NCI-H2227 (cell line): ENCODE results near the gene CALY.

Experiments
- DNase-seq: peaks from one replicate; lab custom pipeline; 2025; ENCODE audit not compliant: unreplicated experiment; lab: John Stamatoyannopoulos, UW

CALY gene

DNA sequence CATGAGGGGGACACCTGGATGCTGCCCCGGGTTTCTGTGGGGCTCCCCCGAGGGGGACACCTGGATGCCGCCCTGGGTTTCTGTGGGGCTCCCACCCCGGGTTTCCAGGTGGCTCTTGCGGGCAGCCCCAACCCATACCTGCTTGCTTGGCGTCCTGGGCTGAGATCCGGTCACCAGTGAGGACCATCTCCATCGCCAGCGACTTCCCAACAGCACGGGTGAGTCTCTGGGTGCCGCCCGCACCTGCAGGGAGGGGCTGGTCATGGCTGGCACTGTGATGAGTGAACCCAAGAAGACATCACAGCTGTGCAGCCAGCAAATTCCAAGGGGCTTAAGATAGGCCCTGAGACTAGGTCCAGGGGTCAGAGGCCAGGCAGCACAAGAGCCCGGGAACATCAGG, 30.1 kb upstream of the CALY start:
- no peak for DNase-seq

DNA sequence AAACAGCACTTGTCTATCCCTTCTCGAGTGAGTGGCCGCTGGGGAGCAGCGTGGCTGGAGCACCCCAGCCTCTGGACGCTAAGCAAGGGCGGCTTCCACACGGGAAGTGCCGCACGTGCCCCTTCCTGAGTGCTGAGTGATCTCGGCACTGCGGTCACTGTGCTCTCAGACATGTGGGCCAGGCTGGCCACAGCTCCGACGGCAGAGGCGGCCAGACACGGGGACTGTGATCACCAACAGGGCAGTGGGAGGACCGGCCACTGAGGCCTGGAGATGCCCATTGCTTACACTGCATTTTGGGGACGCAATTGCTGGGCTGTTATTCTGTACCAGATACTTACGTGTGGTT, 29.4 kb upstream of the CALY start:
- DNase-seq = no peak

DNA sequence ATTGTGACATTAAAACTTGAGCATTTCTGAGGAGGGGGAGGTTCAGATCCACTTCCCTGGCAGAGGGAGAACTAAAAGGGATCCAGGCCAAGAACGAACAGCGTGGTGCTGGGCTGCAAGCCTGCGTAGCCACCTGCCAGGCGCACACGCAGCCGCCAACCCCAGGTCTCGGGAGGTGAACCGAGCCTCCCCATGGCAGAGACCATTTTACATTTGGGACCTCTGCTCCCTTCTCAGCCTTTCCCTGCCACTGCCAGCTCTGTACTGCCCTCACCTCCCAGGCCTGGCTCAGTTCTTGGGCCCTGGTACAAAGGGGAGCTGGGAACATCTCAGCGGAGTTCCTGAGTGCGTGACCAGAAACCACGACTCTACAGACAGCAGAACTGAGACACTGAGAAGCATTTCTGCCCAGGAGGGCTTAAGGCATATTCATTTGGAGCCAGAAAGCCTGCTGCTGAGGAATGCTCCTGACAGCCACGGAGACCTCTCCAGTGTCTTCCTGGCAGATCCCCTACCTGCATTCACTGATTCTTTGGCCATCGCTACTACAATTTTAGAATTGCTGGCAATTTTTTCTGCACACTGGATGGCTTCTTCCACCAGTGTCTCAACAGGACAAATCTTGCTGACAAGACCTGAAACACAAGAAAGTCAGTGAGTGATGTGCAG, 28.9 kb upstream of the CALY start:
- DNase-seq = no peak

DNA sequence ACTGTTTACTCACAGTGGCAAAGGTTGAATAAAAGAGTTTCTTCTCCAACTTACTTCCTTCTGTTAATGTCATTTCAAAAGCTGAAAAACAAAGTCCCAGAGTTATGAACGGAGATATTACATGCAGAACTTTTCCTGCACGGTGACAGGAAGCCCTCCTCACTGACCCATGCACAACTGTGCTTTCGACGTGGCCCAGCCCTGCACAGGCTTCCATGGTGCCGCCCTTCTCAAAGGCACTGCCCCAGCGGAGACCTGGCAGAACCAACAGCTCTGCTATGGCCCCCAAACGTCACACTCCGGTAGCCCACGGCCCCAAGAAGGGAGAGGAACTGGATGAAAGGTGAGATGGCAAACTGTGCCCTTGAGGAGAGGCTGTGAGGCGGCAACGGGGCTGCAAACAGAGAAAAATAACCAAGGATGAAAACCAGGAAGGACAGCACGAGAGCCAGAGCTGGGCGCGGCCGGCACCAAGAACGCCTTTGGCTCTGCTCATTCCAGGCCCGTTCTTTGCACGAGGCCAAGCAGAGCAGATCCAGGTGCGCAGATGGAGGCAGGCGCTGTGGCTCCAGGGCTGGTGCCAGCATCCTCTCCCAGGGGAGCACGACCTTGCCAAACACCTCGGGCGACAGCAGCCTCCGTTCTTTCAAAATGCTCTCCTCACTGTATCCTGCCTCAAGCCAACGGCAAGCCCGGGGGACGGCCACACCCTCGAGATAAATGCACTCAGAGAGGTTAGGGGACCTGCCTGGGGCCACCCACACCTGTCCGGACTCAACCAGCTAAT, 28.1 kb upstream of the CALY start:
- DNase-seq = no peak

DNA sequence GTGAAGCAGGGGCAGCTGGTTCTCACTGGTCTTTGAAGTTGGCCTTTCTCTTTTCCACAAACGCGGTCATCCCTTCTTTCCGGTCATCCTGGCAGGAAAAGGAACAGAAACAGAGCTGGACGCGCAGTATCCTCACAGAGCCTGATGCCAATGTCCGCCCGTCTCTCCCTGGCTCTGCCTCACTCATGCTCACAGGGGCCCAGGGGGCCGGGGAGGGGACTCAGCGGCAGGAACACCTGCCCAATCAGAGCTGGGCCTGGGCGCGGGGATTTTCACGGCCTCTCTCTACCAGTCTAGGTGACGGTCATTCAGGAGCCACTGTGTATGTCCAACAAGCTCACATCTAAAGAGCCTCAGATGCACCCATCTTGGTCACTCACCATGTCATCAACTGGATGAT, 26.1 kb upstream of the CALY start:
- no peak for DNase-seq

DNA sequence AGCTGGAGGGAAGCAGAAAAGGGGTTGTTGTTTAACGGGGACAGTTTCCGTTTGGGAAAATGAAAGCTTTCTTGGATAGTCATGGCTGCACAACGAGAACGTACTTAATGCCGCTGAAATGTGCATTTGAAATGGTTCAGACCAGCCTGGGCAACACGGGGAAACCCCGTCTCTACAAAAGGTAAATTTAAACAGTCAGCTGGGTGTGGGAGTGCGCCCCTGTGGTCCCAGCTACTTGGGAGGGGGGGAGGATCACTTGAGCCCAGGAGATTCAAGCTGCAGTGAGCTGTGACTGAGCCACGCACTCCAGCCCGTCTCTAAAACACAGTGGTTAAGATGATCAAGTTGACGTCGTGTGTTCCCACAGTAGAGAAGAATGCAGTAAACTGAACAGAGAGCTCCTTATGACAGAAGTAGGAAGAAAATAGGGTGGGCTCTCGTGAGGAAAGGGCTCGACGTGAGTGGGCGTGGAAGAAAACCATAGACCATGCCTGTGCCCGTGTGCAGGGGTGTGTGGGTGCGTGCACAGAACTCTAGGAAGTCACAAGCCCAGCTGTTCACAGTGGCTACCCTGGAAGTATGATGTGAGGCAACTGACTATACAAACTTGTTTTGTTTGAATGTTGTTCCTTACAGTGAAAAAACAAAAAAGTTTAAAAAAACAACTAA, 25.2 kb upstream of the CALY start:
- no peak for DNase-seq

DNA sequence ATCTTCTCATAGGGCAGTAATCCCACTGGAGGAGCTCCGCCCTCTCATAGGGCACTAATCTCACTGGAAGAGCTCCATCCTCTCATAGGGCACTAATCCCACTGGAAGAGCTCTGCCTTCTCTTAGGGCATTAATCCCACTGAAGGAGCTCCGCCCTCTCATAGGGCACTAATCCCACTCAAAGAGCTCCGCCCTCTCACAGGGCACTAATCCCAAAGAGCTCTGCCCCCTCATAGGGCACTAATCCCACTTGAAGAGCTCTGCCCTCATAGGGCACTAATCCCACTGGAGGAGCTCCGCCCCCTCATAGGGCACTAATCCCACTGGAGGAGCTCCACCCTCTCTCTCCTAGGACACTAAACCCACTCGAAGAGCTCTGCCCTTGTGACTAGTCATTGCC, 24.5 kb upstream of the CALY start:
- DNase-seq = no peak

DNA sequence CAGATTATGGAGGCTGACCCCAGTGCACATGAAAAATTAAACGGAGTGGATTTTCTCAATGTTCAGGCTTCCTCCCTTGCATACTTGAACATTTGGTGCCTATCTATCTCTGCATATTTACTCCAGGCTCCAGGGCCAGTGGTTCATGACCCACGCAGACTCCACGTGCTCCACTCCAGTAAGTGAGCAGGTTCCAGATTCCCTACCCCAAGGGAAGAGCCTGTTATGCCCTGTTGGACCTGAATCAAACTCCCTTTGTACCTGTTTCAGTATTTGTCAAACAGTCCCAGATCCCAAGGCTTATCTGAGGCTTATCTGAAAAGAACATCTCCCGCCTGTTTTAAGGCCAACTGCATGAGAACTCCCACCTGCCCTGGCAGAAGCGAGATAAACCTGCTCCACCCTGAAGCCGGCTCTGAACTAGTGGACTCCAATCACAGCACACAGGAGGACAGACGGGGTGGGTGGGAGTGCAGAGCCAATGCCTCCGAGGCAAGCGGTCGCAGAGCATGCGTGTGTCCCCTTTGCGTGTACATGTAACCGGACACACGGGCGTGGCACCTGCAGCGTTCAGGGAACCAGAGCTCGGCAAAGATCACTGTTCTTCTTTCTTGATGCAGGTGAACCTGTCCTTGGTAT, 23.4 kb upstream of the CALY start:
- DNase-seq = no peak

DNA sequence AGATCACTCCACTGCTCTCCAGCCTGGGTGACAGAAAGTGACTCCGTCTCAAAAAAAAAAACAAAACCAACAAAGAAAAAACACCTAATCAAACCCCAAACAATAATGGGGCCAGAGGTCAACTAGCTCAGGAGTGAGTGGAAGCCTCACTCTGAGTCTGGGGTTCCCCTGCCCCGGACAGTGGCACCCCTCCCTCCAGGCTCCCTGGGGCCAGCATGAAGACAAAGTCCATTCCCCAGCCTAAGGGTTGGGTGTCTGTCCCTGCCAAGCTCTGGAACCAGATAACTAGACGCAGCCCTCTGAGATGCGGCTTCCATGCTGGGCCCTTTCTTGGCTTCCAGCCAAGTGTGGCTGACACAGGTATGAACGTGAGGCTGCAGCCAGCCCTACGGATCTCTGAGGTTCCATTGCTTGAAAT, 22.9 kb upstream of the CALY start:
- DNase-seq = peak; percentile 74

DNA sequence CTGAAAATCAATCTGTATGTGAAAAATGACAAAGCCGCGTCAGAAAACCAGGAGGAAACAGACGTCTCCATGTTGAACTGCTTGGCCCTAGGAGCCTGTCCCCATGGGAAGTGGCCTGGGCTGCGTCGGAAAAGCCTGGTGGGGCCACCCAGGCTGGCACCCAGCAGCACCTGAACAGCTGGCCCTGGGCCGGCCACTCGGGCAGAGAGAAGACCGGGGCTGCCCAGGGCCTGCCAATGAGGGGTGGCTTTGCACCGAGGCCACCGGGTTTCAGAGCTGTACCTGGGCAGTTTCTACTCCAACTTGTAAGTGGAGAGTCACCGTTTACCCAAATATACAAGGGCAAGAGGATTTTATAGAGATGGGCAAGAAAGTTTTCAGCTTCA, 22.2 kb upstream of the CALY start:
- no peak for DNase-seq

DNA sequence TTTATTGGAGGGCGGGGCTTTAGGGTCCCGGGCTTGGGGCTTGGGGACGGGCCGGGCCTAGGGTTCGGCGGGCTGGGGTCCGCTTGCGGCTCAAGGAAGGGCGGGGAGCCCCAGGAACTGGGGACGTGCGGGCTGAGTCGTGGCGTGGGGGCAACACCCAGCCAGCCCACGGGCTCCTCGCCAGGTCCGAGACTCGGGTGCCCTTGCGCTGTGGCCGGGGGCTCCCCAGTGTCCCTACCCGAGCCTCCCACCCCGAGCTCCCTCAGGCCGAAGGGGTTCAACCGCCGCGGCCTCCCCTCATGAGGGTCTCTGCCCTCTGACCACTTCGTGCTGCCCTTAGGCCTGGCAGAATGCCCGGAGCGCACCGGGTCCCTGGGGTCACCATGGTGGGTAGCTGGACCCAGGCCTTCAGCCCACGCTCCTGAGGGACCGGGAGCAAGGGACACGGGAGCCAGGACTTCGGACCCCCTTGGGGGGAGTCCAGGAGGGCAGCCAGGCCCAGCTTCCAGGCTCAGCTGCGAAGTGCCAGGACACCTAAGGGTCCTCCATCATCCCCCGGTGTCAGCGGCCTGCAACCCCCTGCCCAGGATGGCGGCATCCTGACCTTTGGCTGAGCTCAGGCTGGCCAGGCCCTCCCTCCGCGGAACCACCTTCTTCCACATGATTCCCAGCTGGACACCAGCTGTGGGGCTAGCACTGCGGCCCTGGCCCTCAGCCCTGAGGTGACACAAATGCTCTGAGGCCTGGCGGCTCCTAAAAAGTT, 21.6 kb upstream of the CALY start:
- no peak for DNase-seq

DNA sequence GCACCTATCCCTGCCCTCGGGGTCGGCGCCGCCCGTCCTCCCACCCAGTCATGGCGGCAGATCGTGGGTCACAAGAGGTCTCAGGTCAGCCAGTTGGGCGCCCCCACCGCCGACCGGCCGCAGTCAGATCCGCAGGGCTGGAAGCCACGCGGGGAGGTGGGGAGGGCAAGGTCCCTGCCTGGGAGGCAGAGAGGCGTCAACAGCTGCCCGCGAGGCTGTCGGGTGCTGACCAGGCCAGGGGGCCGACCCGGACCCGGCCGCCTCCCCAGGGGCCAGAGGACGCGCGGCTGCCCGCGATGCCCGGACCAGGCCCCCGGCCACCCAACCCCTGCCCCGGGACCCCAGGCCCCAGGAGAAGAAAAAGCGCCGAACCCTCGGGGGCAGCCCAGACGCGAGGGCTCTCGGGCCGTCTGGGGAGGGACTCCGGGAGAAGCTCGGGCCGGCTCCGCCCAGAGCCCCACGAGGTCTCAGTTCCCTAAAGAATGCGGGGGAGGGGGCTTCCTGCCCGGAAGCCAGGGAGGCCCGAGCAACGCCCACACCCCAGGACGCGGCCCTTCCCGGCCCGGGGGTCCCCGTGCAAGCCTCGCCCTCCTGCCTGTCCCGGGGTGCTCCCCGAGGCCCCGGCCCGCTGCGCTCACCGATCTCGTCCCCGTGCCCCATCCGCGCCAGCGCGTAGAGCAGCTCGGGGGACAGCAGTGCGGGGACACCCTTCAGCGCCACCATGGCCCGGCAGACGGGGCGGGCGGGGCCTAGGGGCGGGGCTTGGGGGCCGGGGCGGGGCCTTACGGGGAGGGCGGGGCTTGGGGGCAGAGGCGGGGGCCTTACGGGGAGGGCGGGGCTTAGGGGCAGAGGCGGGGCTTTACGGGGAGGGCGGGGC, 20.8 kb upstream of the CALY start, which contains the start of gene FUOM:
TSS of gene FUOM (minus strand) at position 735 of the 877 bp plus-strand sequence. CDS start at position 723, 12 bp downstream.
- peak; percentile 54 for DNase-seq

DNA sequence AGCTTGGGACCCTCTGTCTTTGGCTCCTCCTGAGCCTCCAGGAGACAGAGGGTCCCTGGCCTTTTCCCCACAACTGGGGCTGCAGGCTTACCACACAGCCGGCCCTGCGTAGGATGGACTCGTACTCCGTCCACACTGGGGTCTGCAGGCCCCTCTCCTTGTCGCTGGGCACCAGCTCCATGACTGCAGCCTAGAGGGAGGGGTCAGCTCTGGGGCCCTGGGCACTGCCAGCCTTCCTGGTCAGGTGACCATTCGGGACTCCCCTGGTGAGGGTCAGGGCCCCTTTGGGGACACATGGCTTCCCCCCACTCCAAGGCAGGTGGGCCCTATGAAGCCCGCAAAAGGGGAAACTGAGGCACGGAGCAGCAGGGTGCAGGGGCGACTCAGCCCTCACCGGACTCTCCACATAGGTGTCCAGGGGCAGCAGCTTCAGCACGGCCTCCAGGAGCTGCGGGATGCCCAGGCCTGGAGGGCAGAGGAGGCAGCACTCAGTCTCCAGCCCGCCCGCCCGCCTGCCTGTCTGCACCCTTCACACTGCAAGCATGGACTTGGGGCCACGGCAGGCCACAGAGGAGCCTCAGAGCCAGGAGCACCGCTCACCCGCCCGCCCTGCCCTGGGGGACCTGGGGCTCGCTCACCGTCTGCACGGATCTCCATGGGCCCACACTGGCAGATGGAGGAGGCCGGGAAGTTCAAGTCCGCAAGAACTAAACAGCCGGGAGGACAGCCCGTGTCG, 20.0 kb upstream of the CALY start:
- no peak for DNase-seq

DNA sequence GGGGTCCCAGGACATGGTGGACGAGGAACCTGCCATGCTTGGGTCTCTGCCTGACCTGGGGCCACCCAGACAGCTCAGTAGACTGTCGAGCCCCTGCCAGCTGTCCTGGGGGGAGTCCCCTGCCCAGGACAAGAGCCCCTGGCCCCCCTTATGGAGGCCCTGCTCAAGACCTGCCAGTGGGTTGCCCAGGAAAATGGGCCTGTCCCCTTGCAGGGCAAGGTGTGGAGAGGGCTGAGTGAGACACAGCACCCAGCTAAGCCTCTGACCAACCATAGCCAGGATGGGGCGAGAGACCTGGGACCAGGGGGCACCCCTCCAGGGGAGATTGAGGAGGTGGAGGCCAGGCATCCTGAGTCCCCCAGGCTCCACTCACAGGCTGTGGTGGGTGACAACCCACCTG, 19.3 kb upstream of the CALY start:
- DNase-seq = no peak

DNA sequence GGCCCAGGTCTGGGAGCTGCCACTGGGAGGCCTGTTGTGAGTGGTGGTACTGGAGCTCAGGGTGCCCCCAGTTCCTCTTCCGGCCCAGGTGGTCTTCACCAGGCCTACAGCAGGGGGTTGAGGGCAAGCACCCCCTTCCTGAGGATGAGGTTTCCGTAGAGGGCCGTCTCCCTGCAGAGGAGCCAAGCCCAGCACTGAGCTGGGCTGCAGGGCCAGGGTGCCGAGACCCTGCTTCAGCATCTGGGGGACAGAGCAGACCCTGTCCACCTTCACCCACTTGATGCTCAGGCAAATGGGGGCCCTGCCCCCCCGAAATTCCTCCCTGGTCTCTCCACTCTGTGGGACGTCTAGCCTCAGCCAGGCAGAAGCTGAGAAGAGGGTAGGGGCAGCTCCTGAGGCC, 18.6 kb upstream of the CALY start:
- no peak for DNase-seq

DNA sequence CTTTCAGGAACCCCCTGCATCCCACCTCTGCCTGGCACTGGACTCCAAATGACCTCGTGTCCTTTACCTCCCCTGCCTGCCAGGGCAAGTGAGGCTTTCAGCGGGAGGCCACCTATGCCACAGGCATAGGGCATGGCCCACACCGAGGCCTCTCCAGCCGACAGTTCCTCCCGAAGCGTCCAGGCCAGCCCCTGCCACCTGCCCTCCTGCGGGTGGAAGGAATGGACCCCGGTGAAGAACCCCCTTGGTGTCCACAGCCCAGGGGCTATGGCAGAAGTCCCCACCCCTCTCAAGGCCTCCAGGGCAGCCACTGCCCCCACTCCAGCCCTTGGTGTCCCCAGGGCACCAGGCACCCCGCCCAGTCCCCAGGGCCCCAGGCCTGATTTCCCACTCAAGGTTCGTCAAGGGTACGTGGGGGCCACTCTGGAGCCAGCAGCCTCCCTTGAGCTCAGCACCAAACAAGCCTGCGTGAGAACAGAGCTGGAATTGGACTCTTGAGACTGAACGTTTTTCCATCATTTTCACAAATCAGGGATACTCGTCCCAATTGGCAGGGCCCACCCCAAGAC, 18.1 kb upstream of the CALY start:
- DNase-seq = no peak

DNA sequence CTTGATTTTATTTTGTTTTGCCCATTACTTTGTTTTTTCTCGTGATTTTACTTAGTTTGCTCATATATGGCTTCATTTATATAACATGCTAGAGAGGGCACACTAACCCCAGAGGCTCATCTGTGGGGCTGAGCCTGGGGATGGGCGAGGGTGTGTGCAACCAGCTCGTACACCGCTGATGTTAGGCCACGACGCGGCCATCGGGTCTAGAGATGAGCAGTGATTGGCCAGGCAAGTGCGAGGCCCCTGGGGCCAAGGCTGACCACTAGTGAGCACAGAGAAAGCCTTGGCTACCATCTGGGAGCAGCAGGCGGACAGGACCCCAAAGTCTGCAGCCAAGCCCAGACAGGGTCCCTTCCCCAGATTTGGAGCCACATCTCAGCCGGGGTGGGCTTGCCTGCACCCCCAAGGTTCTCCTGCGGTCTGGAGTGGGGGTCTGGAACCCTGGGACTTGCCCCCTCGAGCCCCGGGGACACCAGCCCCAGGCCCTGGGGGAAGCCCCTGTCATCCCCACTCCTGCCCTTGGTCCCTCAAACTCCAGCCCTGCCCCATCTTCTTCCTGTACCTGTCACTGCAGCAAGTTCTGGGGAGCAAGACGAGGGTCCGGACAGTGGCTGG, 17.4 kb upstream of the CALY start:
- DNase-seq = no peak

DNA sequence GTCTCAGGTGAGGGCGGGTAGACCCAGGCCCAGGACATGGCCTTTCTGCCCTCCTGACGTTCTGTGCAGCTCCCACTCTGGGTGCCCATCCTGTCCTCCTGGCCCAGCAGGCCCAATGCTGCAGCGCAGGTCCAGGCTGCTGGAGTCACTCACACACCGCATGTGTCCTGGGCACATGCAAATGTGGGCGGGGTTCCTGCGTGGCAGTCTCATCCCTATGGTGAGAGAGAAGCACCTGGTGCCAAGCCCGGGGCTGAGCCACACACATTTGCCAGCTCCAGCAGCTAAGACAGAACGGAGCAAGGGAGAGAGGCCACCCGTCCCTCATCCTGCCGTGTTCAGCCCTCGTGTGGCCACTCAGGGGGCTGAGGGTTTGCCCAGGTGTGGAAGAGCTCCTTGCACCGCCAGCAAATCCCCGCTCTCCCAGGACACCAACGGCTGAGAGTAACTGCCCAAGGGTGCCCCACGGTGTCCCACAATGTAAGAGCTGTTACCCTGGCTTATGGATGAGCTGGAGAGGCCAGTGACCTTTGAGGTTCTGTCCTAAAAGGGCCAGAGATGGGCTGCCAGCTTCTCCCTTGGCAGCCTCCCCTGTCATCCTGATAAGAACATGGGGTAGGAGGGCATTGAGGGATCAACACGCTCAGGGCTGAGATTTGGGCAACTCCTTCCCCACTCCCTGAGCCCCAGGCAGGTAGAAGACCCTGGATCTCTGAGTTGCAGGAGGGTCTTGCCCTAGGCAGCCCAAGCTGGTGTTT, 16.7 kb upstream of the CALY start:
- no peak for DNase-seq
